HepG2 (cell line): ENCODE measurements around the gene SMAD7. TPM values are rescaled to one million over a fixed set of nuclear protein-coding genes. Genes with fewer than 3 reads are reported as not detected.

Source experiments
- BHLHE40 ChIP-seq: IDR thresholded peaks from 2 replicates; pipeline ENCODE4 v1.6.1; 2011; ENCODE audit warnings: low read length, improper control_type of control experiment
- FOXO4 ChIP-seq: sonication (generic); formaldehyde crosslinking; conservative IDR thresholded peaks from 2 replicates; pipeline ENCODE4 v1.8.1; 2023; ENCODE audit warnings: missing genetic modification reagents
- FOXP4 ChIP-seq: sonication (generic); formaldehyde crosslinking; IDR thresholded peaks from 2 replicates; pipeline ENCODE4 v1.4.0; 2020; ENCODE audit warnings: missing genetic modification reagents
- GATAD1 ChIP-seq: IDR thresholded peaks from 2 replicates; pipeline ENCODE4 v1.6.1; 2016; ENCODE audit warnings: missing genetic modification reagents, missing compliant biosample characterization
- HINFP ChIP-seq: sonication (generic); formaldehyde crosslinking; IDR thresholded peaks from 2 replicates; pipeline ENCODE4 v1.4.0; 2020; ENCODE audit warnings: low read depth, mild to moderate bottlenecking, missing genetic modification reagents
- HMG20A ChIP-seq: IDR thresholded peaks from 2 replicates; pipeline ENCODE4 v1.6.1; 2016; ENCODE audit warnings: borderline replicate concordance
- JUN ChIP-seq: sonication (generic); formaldehyde crosslinking; IDR thresholded peaks from 2 replicates; pipeline ENCODE4 v1.4.0; 2020; ENCODE audit warnings: mild to moderate bottlenecking, missing genetic modification reagents
- SKI ChIP-seq: fragments of 450-650 bp; IDR thresholded peaks from one replicate; pipeline ENCODE4 v1.6.1; 2018; ENCODE audit warnings: mild to moderate bottlenecking; ENCODE audit not compliant: partially characterized antibody
- SOX6 ChIP-seq, 2 experiments: fragments of 450-650 bp in 1 of 2; sonication (generic) in 1 of 2; formaldehyde crosslinking in 1 of 2; IDR thresholded peaks; 2 replicates each; pipeline versions ENCODE4 v1.4.0 to v1.6.1; 2017 to 2020; ENCODE audit warnings: antibody characterized with exemption in 1 of 2, mild to moderate bottlenecking in 1 of 2, missing genetic modification reagents in 1 of 2
- SP5 ChIP-seq: IDR thresholded peaks from 2 replicates; pipeline ENCODE4 v1.6.1; 2016; ENCODE audit warnings: low read depth, borderline replicate concordance
- TGIF2 ChIP-seq: IDR thresholded peaks from 2 replicates; pipeline ENCODE4 v1.6.1; 2016; ENCODE audit warnings: control low read depth, missing compliant biosample characterization
- ZFP41 ChIP-seq: sonication (generic); formaldehyde crosslinking; IDR thresholded peaks from 2 replicates; pipeline ENCODE4 v1.4.0; 2020; ENCODE audit warnings: mild to moderate bottlenecking, missing genetic modification reagents, borderline replicate concordance
- ZNF710 ChIP-seq: sonication (generic); formaldehyde crosslinking; IDR thresholded peaks from 2 replicates; pipeline ENCODE4 v1.5.0; 2020; ENCODE audit warnings: mild to moderate bottlenecking, missing genetic modification reagents, borderline replicate concordance
- ZNF776 ChIP-seq: sonication (generic); formaldehyde crosslinking; IDR thresholded peaks from 2 replicates; pipeline ENCODE4 v1.4.0; 2020; ENCODE audit warnings: mild to moderate bottlenecking, missing genetic modification reagents
- polyA plus RNA-seq, 8 experiments: library from polyadenylated mRNA; depleted of rRNA in 3 of 8; stranded (reverse) in 7 of 8; unstranded in 1 of 8; fragments of >200 nt; fragmentation: Illumina TruSeq in 4 of 8; extraction: Trizol in 4 of 8; gene quantifications; 2 replicates each; pipeline versions ENCODE4 v1.2.1 to v1.2.3, GENCODE V29; 2011 to 2016; ENCODE audit warnings: low read depth in 4 of 8, missing spikeins in 1 of 8, mixed read lengths in 1 of 8; ENCODE audit not compliant: insufficient read depth in 1 of 8
- total RNA-seq, 5 experiments: library from RNA; depleted of rRNA; stranded (reverse); fragments of >200 nt; fragmentation: Illumina TruSeq; extraction: Trizol; gene quantifications; 2 replicates each; pipeline ENCODE4 v1.2.3, GENCODE V29; 2016; ENCODE audit warnings: low read depth in 1 of 5
- TF ChIP-seq, protein P1 (sequence below): IDR thresholded peaks from 2 replicates; pipeline ENCODE4 v1.6.1; 2016; ENCODE audit warnings: mild to moderate bottlenecking, missing biosample characterization, missing genetic modification reagents
- TF ChIP-seq, protein P2 (sequence below): sonication (generic); formaldehyde crosslinking; IDR thresholded peaks from 2 replicates; pipeline ENCODE4 v1.4.0; 2020; ENCODE audit warnings: low read depth, missing genetic modification reagents
- TF ChIP-seq, protein P3 (sequence below): sonication (generic); formaldehyde crosslinking; IDR thresholded peaks from 2 replicates; pipeline ENCODE4 v1.4.0; 2020; ENCODE audit warnings: mild to moderate bottlenecking, missing genetic modification reagents

Gene SMAD7
- total and polyA plus RNA-seq, 2 of the 13 experiments (the other 11 are each of a cell fraction or from before 2014, with no cell fraction given): 17.4 to 24.7 TPM

DNA sequence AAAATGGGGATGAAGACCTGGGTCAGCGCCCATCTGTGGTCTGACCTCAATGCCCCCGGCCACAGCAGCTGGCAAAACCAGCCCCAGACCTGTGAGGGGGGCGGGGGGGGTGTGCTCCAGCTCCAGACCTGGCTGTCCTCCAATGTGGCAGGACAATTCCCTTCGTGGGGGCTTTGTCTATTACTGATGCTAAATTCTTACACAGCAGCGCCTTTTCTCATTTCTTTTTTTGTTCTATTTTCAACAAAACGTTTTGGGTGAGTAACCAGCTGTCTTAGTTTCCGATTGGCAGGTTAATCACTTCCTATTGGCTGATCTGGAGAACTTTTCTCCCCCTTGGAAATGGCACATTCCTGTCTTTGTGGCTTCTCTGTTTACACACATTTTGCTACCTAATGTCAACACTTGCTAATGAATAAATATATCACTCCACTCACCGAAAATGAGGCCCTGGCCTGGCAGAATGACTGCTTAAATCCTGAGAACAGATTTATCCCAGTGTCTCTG, 4.4 kb downstream of the SMAD7 start (continued):
- no peak for TF ChIP-seq FOXO4 (CRISPR knock-in tag)
- TF ChIP-seq FOXP4 (CRISPR knock-in tag): peak; percentile 89
- 0 out of 2 replicates have a peak, but pooled peaks have one; percentile 6 for TF ChIP-seq GATAD1 (CRISPR knock-in tag)
- no peak for TF ChIP-seq JUN (CRISPR knock-in tag)
- peak; percentile 39 for TF ChIP-seq SKI
- TF ChIP-seq ZNF710 (CRISPR knock-in tag): 0 out of 2 replicates have a peak, but pooled peaks have one; percentile 45
- TF ChIP-seq HINFP (CRISPR knock-in tag): no peak
- no peak for TF ChIP-seq ZNF776 (CRISPR knock-in tag)
- peak; percentile 18; the same call in 1 of the 2 replicates for TF ChIP-seq HMG20A (CRISPR knock-in tag)
- TF ChIP-seq, protein P1, sequence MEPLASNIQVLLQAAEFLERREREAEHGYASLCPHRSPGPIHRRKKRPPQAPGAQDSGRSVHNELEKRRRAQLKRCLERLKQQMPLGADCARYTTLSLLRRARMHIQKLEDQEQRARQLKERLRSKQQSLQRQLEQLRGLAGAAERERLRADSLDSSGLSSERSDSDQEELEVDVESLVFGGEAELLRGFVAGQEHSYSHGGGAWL: no peak
- TF ChIP-seq, protein P2, sequence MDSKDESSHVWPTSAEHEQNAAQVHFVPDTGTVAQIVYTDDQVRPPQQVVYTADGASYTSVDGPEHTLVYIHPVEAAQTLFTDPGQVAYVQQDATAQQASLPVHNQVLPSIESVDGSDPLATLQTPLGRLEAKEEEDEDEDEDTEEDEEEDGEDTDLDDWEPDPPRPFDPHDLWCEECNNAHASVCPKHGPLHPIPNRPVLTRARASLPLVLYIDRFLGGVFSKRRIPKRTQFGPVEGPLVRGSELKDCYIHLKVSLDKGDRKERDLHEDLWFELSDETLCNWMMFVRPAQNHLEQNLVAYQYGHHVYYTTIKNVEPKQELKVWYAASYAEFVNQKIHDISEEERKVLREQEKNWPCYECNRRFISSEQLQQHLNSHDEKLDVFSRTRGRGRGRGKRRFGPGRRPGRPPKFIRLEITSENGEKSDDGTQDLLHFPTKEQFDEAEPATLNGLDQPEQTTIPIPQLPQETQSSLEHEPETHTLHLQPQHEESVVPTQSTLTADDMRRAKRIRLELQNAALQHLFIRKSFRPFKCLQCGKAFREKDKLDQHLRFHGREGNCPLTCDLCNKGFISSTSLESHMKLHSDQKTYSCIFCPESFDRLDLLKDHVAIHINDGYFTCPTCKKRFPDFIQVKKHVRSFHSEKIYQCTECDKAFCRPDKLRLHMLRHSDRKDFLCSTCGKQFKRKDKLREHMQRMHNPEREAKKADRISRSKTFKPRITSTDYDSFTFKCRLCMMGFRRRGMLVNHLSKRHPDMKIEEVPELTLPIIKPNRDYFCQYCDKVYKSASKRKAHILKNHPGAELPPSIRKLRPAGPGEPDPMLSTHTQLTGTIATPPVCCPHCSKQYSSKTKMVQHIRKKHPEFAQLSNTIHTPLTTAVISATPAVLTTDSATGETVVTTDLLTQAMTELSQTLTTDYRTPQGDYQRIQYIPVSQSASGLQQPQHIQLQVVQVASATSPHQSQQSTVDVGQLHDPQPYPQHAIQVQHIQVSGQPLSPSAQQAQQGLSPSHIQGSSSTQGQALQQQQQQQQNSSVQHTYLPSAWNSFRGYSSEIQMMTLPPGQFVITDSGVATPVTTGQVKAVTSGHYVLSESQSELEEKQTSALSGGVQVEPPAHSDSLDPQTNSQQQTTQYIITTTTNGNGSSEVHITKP: peak; percentile 99
- TF ChIP-seq ZFP41 (CRISPR knock-in tag): no peak
- TF ChIP-seq TGIF2 (CRISPR knock-in tag): 0 out of 2 replicates have a peak, but pooled peaks have one; percentile 56
- TF ChIP-seq, protein P3, sequence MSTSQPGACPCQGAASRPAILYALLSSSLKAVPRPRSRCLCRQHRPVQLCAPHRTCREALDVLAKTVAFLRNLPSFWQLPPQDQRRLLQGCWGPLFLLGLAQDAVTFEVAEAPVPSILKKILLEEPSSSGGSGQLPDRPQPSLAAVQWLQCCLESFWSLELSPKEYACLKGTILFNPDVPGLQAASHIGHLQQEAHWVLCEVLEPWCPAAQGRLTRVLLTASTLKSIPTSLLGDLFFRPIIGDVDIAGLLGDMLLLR: no peak
- TF ChIP-seq SOX6 (IDR thresholded peaks at IDR 0.05): no peak
- peak; percentile 63; the same call in 1 of the 2 replicates for TF ChIP-seq SOX6 (CRISPR knock-in tag; IDR thresholded peaks at IDR 0.05)
- no peak for TF ChIP-seq SP5
- peak; percentile 76 for TF ChIP-seq BHLHE40
